Globus pallidus (tissue), 1 donor: ENCODE data around the gene CHI3L1.

Experiments used
- DNase-seq: peaks from one replicate; pipeline ENCODE4 v3.0.0-alpha.2; 2015; ENCODE audit warnings: low spot score

CHI3L1 gene

GRCh38 chr1:203168991-203169390, 17.5 kb downstream of the CHI3L1 start:
- DNase-seq: no peak

GRCh38 chr1:203168256-203168786, 18.2 kb downstream of the CHI3L1 start:
- no peak for DNase-seq

GRCh38 chr1:203167913-203168200, 18.6 kb downstream of the CHI3L1 start:
- no peak for DNase-seq

GRCh38 chr1:203167026-203167912, 19.2 kb downstream of the CHI3L1 start:
- no peak for DNase-seq

GRCh38 chr1:203166192-203166940, 20.1 kb downstream of the CHI3L1 start:
- no peak for DNase-seq

- DNase-seq: no peak
Observed at GRCh38 chr1:203165800-203166161, 20.7 kb downstream of the CHI3L1 start.

GRCh38 chr1:203165101-203165799, 21.3 kb downstream of the CHI3L1 start:
- DNase-seq: no peak

GRCh38 chr1:203163891-203164635, 22.4 kb downstream of the CHI3L1 start:
- DNase-seq: peak; percentile 76

- no peak for DNase-seq
Observed at GRCh38 chr1:203162403-203162802, 24.1 kb downstream of the CHI3L1 start.

- DNase-seq: no peak
Observed at GRCh38 chr1:203161703-203162102, 24.8 kb downstream of the CHI3L1 start.

GRCh38 chr1:203161175-203161574, 25.3 kb downstream of the CHI3L1 start:
- DNase-seq: no peak

- DNase-seq: no peak
Observed at GRCh38 chr1:203159844-203160243, 26.7 kb downstream of the CHI3L1 start.

GRCh38 chr1:203158960-203159665, 27.4 kb downstream of the CHI3L1 start:
- DNase-seq: no peak

- no peak for DNase-seq
Observed at GRCh38 chr1:203158423-203158822, 28.1 kb downstream of the CHI3L1 start.

GRCh38 chr1:203156280-203156679, 30.2 kb downstream of the CHI3L1 start:
- no peak for DNase-seq

- DNase-seq: no peak
Observed at GRCh38 chr1:203153989-203154821, 32.3 kb downstream of the CHI3L1 start.

- peak; percentile 78 for DNase-seq
Observed at GRCh38 chr1:203153051-203153988, 33.2 kb downstream of the CHI3L1 start.

- DNase-seq: no peak
Observed at GRCh38 chr1:203152158-203153034, 34.1 kb downstream of the CHI3L1 start.
